Sigmoid colon (tissue), 7 donors: ENCODE data around the gene ATP6V1C2. TPM values are rescaled to one million over a fixed set of nuclear protein-coding genes. Genes with fewer than 3 reads are reported as not detected.

ENCODE experiments used
- DNase-seq: peaks from one replicate; pipeline ENCODE4 v3.0.0-alpha.2; 2019
- H3K27ac ChIP-seq, 4 donors: fragments of 200-600 bp; sonication (generic); one replicate each; pipeline ENCODE4 v1.5.1; 2016 to 2019; ENCODE audit warnings: mild to moderate bottlenecking in 1 of 4
- H3K27me3 ChIP-seq, 3 donors: fragments of 200-600 bp; sonication (generic); one replicate each; pipeline ENCODE4 v1.5.1; 2019; ENCODE audit warnings: mild to moderate bottlenecking in 1 of 3
- H3K36me3 ChIP-seq, 4 donors: fragments of 200-600 bp; sonication (generic); one replicate each; pipeline ENCODE4 v1.5.1; 2016 to 2019
- H3K4me1 ChIP-seq, 4 donors: fragments of 200-600 bp; sonication (generic); one replicate each; pipeline ENCODE4 v1.5.1; 2017 to 2019
- H3K4me3 ChIP-seq, 4 donors: fragments of 200-600 bp; sonication (generic); one replicate each; pipeline ENCODE4 v1.5.1; 2017 to 2019; ENCODE audit warnings: mild to moderate bottlenecking in 2 of 4, moderate library complexity in 1 of 4
- H3K9me3 ChIP-seq, 4 donors: fragments of 200-600 bp in 3 of 4; sonication (generic) in 3 of 4; one replicate each; pipeline versions ENCODE4 v1.5.1 to v1.6.1; 2013 to 2019
- CTCF ChIP-seq, 4 experiments: fragments of 450-650 bp in 3 of 4; fragments of 200-600 bp in 1 of 4; IDR thresholded peaks; one replicate each; pipeline ENCODE4 v1.5.1; 2016 to 2019; ENCODE audit warnings: antibody characterized with exemption in 4 of 4, mild to moderate bottlenecking in 3 of 4, moderate library complexity in 2 of 4
- EP300 ChIP-seq, 4 donors: sonication (generic); formaldehyde crosslinking; IDR thresholded peaks; one replicate each; pipeline ENCODE4 v1.6.1; 2017; ENCODE audit warnings: antibody characterized with exemption in 4 of 4
- POLR2A ChIP-seq, 2 donors: fragments of 450-650 bp; IDR thresholded peaks; one replicate each; pipeline ENCODE4 v1.6.1; 2016; ENCODE audit warnings: antibody characterized with exemption in 2 of 2, mild to moderate bottlenecking in 2 of 2, moderate library complexity in 2 of 2
- POLR2AphosphoS5 ChIP-seq, 4 donors: sonication (generic); formaldehyde crosslinking; IDR thresholded peaks; one replicate each; pipeline ENCODE4 v1.6.1; 2017; ENCODE audit warnings: antibody characterized with exemption in 4 of 4
- WGBS, 2 donors: extraction: QIAGEN DNeasy Blood & Tissue Kit; methylation state at CpG; one replicate each; pipeline ENCODE4 v1.1.7; 2013; 5-methylcytosine and 5-hydroxymethylcytosine counted together
- intact Hi-C: fragments of 100-400 bp; cut with DNase I; formaldehyde crosslinking; loops from one replicate; pipeline ENCODE4 v1.15.1; 2023
- polyA plus RNA-seq, 3 donors: library from polyadenylated mRNA; stranded (reverse); fragments of 200-250 nt; gene quantifications; one replicate each; pipeline ENCODE4 v1.2.3, GENCODE V29; 2013
- total RNA-seq, 4 donors: library from RNA; depleted of rRNA; stranded (reverse); fragments of >200 nt; gene quantifications; one replicate each; pipeline ENCODE4 v1.1.0, GENCODE V29; 2016
- donor health status: healthy with polysubstance abuse.
- donor health status: Bipolar disorder and iron deficiency.
- donor health status: healthy.

The ATP6V1C2 gene
- under 1 TPM in 1 of 4 donors, not detected in 3; 0.55 TPM for total RNA-seq
- under 1 TPM; under 0.01 to 0.93 (median 0.23) TPM for polyA plus RNA-seq

- intact Hi-C loops: no loop called here
- WGBS, 2 donors: 1% methylated on average over 99 of the region's 99 CpGs
- H3K27ac ChIP-seq: no peak within 1 kb of the TSS
- peaks cover 16 to 62% (median 52%) of the 10 kb centered on the region in 3 donors for H3K27me3 ChIP-seq
- DNase-seq: no peak
- TF ChIP-seq EP300 (IDR thresholded peaks at IDR 0.05): no peak
- no peak for TF ChIP-seq POLR2A (IDR thresholded peaks at IDR 0.05)
- TF ChIP-seq CTCF (IDR thresholded peaks at IDR 0.05): no peak
- TF ChIP-seq POLR2AphosphoS5 (IDR thresholded peaks at IDR 0.05): no peak
- peak within 1 kb of the TSS; percentile 4 to 54 (median 43) for H3K4me3 ChIP-seq
- H3K36me3 ChIP-seq: no peaks in the 10 kb centered on the region
- H3K9me3 ChIP-seq: no peaks in the 10 kb centered on the region
- peaks cover 0 to 28% (median 25%) of the 10 kb centered on the region in 4 donors for H3K4me1 ChIP-seq
Measured at GRCh38 chr2:10721396-10722251, at the start of gene ATP6V1C2. Gene ATP6V1C2 (plus strand): TSS chr2:10721630. CDS start chr2:10722850, 1,220 bp downstream.

- 69 to 72% methylated on average over 1 of the region's 1 CpG for WGBS, 2 donors
- DNase-seq: no peak
- no peak for TF ChIP-seq EP300 (IDR thresholded peaks at IDR 0.05)
- no peak for TF ChIP-seq CTCF (IDR thresholded peaks at IDR 0.05)
- no peak for TF ChIP-seq POLR2A (IDR thresholded peaks at IDR 0.05)
- TF ChIP-seq POLR2AphosphoS5 (IDR thresholded peaks at IDR 0.05): no peak
- Histone ChIP-seq H3K27ac (no peak overlapping the region), H3K36me3 (peaks cover 0 to 75% (median 8%) of the 10 kb centered on the region in 4 donors), H3K4me1 (no peaks in the 10 kb centered on the region), H3K4me3 (no peak overlapping the region), H3K27me3 (no peaks in the 10 kb centered on the region), H3K9me3 (no peaks in the 10 kb centered on the region)
- intact Hi-C loops: no loop called here
Measured at GRCh38 chr2:10675131-10675530, 46.3 kb upstream of the ATP6V1C2 start.

- H3K4me3 ChIP-seq: no peak overlapping the region
- H3K4me1 ChIP-seq: no peaks in the 10 kb centered on the region
- DNase-seq: no peak
- H3K27me3 ChIP-seq: no peaks in the 10 kb centered on the region
- no peaks in the 10 kb centered on the region for H3K9me3 ChIP-seq
- no peak overlapping the region for H3K27ac ChIP-seq
- H3K36me3 ChIP-seq: peaks cover 0 to 73% (median 9%) of the 10 kb centered on the region in 4 donors
- WGBS, 2 donors: 97 to 99% methylated on average over 1 of the region's 1 CpG
- TF ChIP-seq POLR2A (IDR thresholded peaks at IDR 0.05) (no peak), CTCF (IDR thresholded peaks at IDR 0.05) (no peak), EP300 (IDR thresholded peaks at IDR 0.05) (no peak), POLR2AphosphoS5 (IDR thresholded peaks at IDR 0.05) (no peak)
- intact Hi-C loops: no loop called here
Measured at GRCh38 chr2:10678225-10678624, 43.2 kb upstream of the ATP6V1C2 start.

GRCh38 chr2:10680214-10680613, 41.2 kb upstream of the ATP6V1C2 start:
- Histone ChIP-seq H3K4me3 (no peak overlapping the region), H3K27ac (no peak overlapping the region), H3K27me3 (no peaks in the 10 kb centered on the region), H3K9me3 (no peaks in the 10 kb centered on the region), H3K36me3 (peaks cover 0 to 65% (median 7%) of the 10 kb centered on the region in 4 donors), H3K4me1 (no peaks in the 10 kb centered on the region)
- 89 to 91% methylated on average over 1 of the region's 1 CpG for whole genome bisulfite sequencing, 2 donors
- TF ChIP-seq EP300 (IDR thresholded peaks at IDR 0.05) (no peak), POLR2AphosphoS5 (IDR thresholded peaks at IDR 0.05) (no peak), CTCF (IDR thresholded peaks at IDR 0.05) (no peak), POLR2A (IDR thresholded peaks at IDR 0.05) (no peak)
- DNase-seq: no peak
- intact Hi-C loops: no loop called here
